Mesendoderm (in vitro differentiated cells): Measurements from ENCODE around the gene TIMM17B.
A peak's percentile ranks its signal among the peaks of the same experiment; 100 is the strongest.
"Not testable (repeated sequence)": the region's sequence is repeated elsewhere in the genome, so short reads cannot be mapped to it uniquely, and the experiment has no call there.

Source experiments
- DNase-seq: peaks from one replicate; pipeline ENCODE4 v3.0.0; 2013
- H2AK5ac ChIP-seq: 2 replicates; pipeline ENCODE4 v1.6.1; 2013; ENCODE audit warnings: low read length, inconsistent platforms
- H2BK120ac ChIP-seq: 2 replicates; pipeline ENCODE4 v1.6.1; 2013; ENCODE audit warnings: low read depth, mild to moderate bottlenecking, low read length, moderate library complexity, mixed read lengths
- H2BK15ac ChIP-seq: replicated peaks from 2 replicates; pipeline ENCODE4 v1.6.1; 2013; ENCODE audit warnings: low read depth, mild to moderate bottlenecking, moderate library complexity
- H2BK5ac ChIP-seq: 2 replicates; pipeline ENCODE4 v1.6.1; 2013; ENCODE audit warnings: low read length, inconsistent platforms
- H3K18ac ChIP-seq: 2 replicates; pipeline ENCODE4 v1.6.1; 2013; ENCODE audit warnings: mild to moderate bottlenecking, low read length, mixed read lengths
- H3K23ac ChIP-seq: one replicate; pipeline ENCODE4 v1.6.1; 2013; ENCODE audit warnings: low read length
- H3K27ac ChIP-seq: 2 replicates; pipeline ENCODE4 v1.5.1; 2013; ENCODE audit warnings: low read depth, mild to moderate bottlenecking, inconsistent platforms, low read length, moderate library complexity
- H3K27me3 ChIP-seq: 2 replicates; pipeline ENCODE4 v1.6.1; 2013; ENCODE audit warnings: low read length, control low read depth, mild to moderate bottlenecking, inconsistent platforms; ENCODE audit not compliant: insufficient read depth, poor library complexity
- H3K36me3 ChIP-seq: 2 replicates; pipeline ENCODE4 v1.6.1; 2013; ENCODE audit warnings: low read length, inconsistent platforms; ENCODE audit not compliant: control insufficient read depth, insufficient read depth
- H3K4ac ChIP-seq: one replicate; pipeline ENCODE4 v1.6.1; 2013; ENCODE audit warnings: low read depth, mild to moderate bottlenecking, low read length, moderate library complexity
- H3K4me1 ChIP-seq: 2 replicates; pipeline ENCODE4 v1.6.1; 2013; ENCODE audit warnings: low read depth, low read length, inconsistent platforms; ENCODE audit not compliant: control insufficient read depth
- H3K4me2 ChIP-seq: 2 replicates; pipeline ENCODE4 v1.6.1; 2013; ENCODE audit warnings: low read length
- H3K4me3 ChIP-seq: 2 replicates; pipeline ENCODE4 v1.5.1; 2013; ENCODE audit warnings: mild to moderate bottlenecking, low read length
- H3K56ac ChIP-seq: one replicate; pipeline ENCODE4 v1.6.1; 2013; ENCODE audit warnings: low read length
- H3K79me1 ChIP-seq: 2 replicates; pipeline ENCODE4 v1.6.1; 2013; ENCODE audit warnings: low read length, inconsistent platforms
- H3K79me2 ChIP-seq: 2 replicates; pipeline ENCODE4 v1.6.1; 2013; ENCODE audit warnings: mild to moderate bottlenecking, low read length; ENCODE audit not compliant: control insufficient read depth, insufficient read depth
- H3K9ac ChIP-seq: 2 replicates; pipeline ENCODE4 v1.6.1; 2013; ENCODE audit warnings: low read length, inconsistent platforms
- H4K5ac ChIP-seq: one replicate; pipeline ENCODE4 v1.6.1; 2013; ENCODE audit warnings: low read length
- H4K8ac ChIP-seq: one replicate; pipeline ENCODE4 v1.6.1; 2013; ENCODE audit warnings: low read depth, mild to moderate bottlenecking, control low read depth, low read length, moderate library complexity
- WGBS: extraction: QIAGEN DNeasy Blood & Tissue Kit; methylation state at CpG from one replicate; pipeline ENCODE4 v1.1.7; 2013; ENCODE audit warnings: low lambda C conversion rate, missing lambda C conversion rate; ENCODE audit not compliant: insufficient coverage; ENCODE audit errors: extremely low coverage; 5-methylcytosine and 5-hydroxymethylcytosine counted together

TIMM17B gene

DNA sequence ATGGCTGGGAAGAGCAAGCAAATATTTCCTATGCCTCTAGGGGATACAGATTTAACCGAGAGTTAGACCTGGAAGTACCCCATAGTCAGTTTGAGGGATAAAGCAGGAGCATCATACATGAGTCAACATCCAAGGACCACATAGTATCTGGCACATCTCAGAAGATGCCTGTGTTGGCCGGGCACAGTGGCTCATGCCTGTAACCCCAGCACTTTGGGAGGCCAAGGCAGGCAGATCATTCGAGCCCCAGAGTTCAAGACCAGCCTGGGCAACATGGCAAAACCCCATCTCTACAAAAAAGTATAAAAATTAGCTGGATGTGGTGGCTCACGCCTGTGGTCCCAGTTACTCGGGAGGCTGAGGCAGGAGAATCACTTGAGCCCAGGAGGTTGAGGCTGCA lies 11.0 kb downstream of the TIMM17B start:
- not testable (repeated sequence) for H3K79me2 ChIP-seq, H3K4me3 ChIP-seq, DNase-seq, H3K36me3 ChIP-seq, H4K5ac ChIP-seq, H3K27me3 ChIP-seq, H3K9ac ChIP-seq, H3K27ac ChIP-seq, H2BK120ac ChIP-seq, H2AK5ac ChIP-seq, H3K18ac ChIP-seq, H4K8ac ChIP-seq, H3K4me1 ChIP-seq, H3K4me2 ChIP-seq, H3K79me1 ChIP-seq, H2BK15ac ChIP-seq, H2BK5ac ChIP-seq, H3K4ac ChIP-seq, H3K56ac ChIP-seq, H3K23ac ChIP-seq
- no CpG with 5 or more reads among the region's 5 CpGs for WGBS

DNA sequence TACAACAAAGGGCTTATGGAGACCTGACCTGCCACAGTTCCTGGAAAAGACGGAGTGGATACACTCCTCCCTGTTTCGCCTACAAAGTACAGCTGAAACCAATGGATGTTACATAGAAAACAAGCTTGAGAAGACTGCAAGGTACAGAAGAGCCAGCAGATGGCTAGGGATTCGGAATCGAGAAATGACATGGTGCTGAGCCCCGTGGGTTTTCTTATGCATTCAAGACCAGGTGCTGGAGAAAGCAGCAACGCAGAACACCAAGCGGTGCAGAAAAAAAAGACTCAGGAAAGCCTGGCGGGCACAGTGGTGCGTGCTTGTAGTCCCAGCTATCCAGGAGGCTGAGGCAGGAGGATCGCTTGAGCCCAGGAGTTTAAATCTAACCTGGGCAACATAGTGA lies 13.8 kb downstream of the TIMM17B start:
- no peak overlapping the region for H2BK5ac ChIP-seq
- no peak overlapping the region for H4K5ac ChIP-seq
- H4K8ac ChIP-seq = no peak overlapping the region
- DNase-seq = peak; percentile 13
- no peak overlapping the region for H3K4me3 ChIP-seq
- H3K18ac ChIP-seq = no peak overlapping the region
- no peak overlapping the region for H3K9ac ChIP-seq
- no peak overlapping the region for H3K4me2 ChIP-seq
- no peaks in the 10 kb centered on the region for H3K4me1 ChIP-seq
- no peak overlapping the region for H3K4ac ChIP-seq
- H2BK15ac ChIP-seq = no peak overlapping the region
- H2AK5ac ChIP-seq = no peak overlapping the region
- no peak overlapping the region for H2BK120ac ChIP-seq
- no peak overlapping the region for H3K27ac ChIP-seq
- no peak overlapping the region for H3K23ac ChIP-seq
- no peaks in the 10 kb centered on the region for H3K27me3 ChIP-seq
- no peaks in the 10 kb centered on the region for H3K79me1 ChIP-seq
- no CpG with 5 or more reads among the region's 10 CpGs for WGBS
- H3K56ac ChIP-seq = no peak overlapping the region
- no peaks in the 10 kb centered on the region for H3K36me3 ChIP-seq
- H3K79me2 ChIP-seq = no peaks in the 10 kb centered on the region

DNA sequence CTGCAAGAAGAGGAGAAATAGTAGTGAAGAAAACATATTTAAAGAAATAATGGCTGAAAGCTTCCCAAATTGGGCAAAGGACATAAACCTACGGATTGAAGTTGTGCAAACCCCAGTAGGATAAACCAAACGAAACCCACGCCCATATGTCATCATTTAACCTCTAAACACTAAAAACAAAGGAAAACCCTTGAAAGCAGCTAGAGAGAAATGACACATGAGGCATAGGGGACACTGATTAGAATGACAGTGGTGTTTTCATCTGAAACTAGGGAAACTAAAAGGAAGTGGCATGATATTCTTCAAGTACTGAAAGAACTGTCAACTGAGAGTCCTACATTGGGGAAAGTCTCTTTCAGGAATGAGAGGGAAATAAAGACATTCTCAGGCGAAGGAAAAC lies 20.6 kb downstream of the TIMM17B start:
- H3K18ac ChIP-seq, H3K56ac ChIP-seq, H2BK15ac ChIP-seq, H2AK5ac ChIP-seq, H3K4me3 ChIP-seq, H3K36me3 ChIP-seq, H3K27me3 ChIP-seq, H3K23ac ChIP-seq, DNase-seq, H2BK120ac ChIP-seq, H3K79me2 ChIP-seq, H3K27ac ChIP-seq, H3K79me1 ChIP-seq, H2BK5ac ChIP-seq, H3K4me1 ChIP-seq, H4K8ac ChIP-seq, H3K9ac ChIP-seq, H4K5ac ChIP-seq, H3K4me2 ChIP-seq, H3K4ac ChIP-seq: not testable (repeated sequence)
- no CpG with 5 or more reads among the region's 4 CpGs for WGBS

DNA sequence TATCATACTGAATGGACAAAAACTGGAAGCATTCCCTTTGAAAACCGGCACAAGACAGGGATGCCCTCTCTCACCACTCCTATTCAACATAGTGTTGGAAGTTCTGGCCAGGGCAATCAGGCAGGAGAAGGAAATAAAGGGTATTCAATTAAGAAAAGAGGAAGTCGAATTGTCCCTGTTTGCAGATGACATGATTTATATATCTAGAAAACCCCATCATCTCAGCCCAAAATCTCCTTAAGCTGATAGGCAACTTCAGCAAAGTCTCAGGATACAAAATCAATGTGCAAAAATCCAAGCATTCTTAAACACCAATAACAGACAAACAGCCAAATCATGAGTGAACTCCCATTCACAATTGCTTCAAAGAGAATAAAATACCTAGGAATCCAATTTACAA lies 25.6 kb downstream of the TIMM17B start:
- not testable (repeated sequence) for H2BK120ac ChIP-seq, H2BK5ac ChIP-seq, DNase-seq, H3K23ac ChIP-seq, H3K4me2 ChIP-seq, H4K5ac ChIP-seq, H3K56ac ChIP-seq, H3K36me3 ChIP-seq, H3K18ac ChIP-seq, H3K9ac ChIP-seq, H4K8ac ChIP-seq, H2AK5ac ChIP-seq, H3K79me1 ChIP-seq, H3K4me3 ChIP-seq, H3K79me2 ChIP-seq, H3K4me1 ChIP-seq, H2BK15ac ChIP-seq, H3K27ac ChIP-seq, H3K27me3 ChIP-seq, H3K4ac ChIP-seq
- WGBS = no CpG with 5 or more reads among the region's 2 CpGs

DNA sequence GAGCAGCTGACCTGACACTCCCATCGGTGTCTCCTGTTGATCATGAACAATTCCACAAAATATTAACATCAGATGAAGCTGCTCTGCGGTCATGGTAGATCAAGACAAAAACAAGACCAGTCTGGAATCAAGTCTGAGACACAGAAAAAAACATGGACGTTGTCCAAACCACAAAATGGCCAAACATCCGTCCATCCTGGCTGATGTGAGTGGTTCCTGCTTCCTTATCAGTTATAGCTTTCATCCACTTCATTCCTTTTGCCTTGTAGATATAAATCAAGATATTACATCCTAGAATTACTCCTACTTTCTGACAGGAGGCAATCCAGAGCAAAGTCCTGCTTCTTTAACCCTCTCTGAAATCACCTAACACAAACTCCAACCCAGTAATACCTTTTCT lies 33.4 kb downstream of the TIMM17B start:
- WGBS = no CpG with 5 or more reads among the region's 4 CpGs
- Histone ChIP-seq H3K79me1 (no peaks in the 10 kb centered on the region), H2BK15ac (no peak overlapping the region), H3K4ac (no peak overlapping the region), H3K79me2 (no peaks in the 10 kb centered on the region), H3K4me1 (no peaks in the 10 kb centered on the region), H2AK5ac (no peak overlapping the region), H3K18ac (no peak overlapping the region), H4K8ac (no peak overlapping the region), H3K4me2 (no peak overlapping the region), H3K27me3 (no peaks in the 10 kb centered on the region), H3K36me3 (no peaks in the 10 kb centered on the region), H2BK120ac (no peak overlapping the region), H3K23ac (no peak overlapping the region), H3K9ac (no peak overlapping the region), H2BK5ac (no peak overlapping the region), H3K56ac (no peak overlapping the region), H3K4me3 (no peak overlapping the region), H4K5ac (no peak overlapping the region), H3K27ac (no peak overlapping the region)
- no peak for DNase-seq

DNA sequence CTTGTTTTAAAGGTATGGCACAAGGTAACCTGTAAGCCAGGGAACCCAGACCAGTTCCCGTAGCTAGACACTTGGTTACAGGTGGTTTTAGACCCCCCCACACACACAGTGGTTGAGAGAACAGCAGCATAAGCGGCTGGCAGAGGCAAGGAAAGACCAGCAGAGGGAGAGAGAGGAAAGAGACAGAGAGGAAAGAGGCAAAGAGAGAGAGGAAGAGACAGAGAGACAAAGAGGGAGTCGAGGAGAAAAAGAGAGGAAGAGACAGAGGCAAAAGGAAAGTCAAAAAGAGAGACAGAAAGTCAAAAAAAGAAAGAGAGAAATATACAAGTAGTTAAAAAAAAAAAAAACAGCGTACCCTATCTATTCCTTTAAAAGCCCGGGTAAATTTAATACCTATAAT lies 42.7 kb downstream of the TIMM17B start:
- Histone ChIP-seq H3K9ac (no peak overlapping the region), H3K79me2 (no peaks in the 10 kb centered on the region), H3K27ac (no peak overlapping the region), H3K36me3 (no peaks in the 10 kb centered on the region), H2BK15ac (no peak overlapping the region), H3K4me3 (no peak overlapping the region), H3K18ac (no peak overlapping the region), H4K8ac (no peak overlapping the region), H3K27me3 (no peaks in the 10 kb centered on the region), H3K4ac (no peak overlapping the region), H3K4me1 (no peaks in the 10 kb centered on the region), H2AK5ac (no peak overlapping the region), H2BK5ac (no peak overlapping the region), H3K4me2 (no peak overlapping the region), H3K23ac (no peak overlapping the region), H3K79me1 (no peaks in the 10 kb centered on the region), H4K5ac (no peak overlapping the region), H3K56ac (no peak overlapping the region), H2BK120ac (no peak overlapping the region)
- peak; percentile 55 for DNase-seq
- WGBS = no CpG with 5 or more reads among the region's 5 CpGs
